ENCODE data around the gene PALM. TPM values are rescaled to one million over a fixed set of nuclear protein-coding genes. Genes with fewer than 3 reads are reported as not detected.
A peak's percentile ranks its signal among the peaks of the same experiment; 100 is the strongest.
"Not testable (repeated sequence)": the region's sequence is repeated elsewhere in the genome, so short reads cannot be mapped to it uniquely, and the experiment has no call there.

Gene PALM
- polyA plus RNA-seq, 2 of the 4 experiments (the other 2 are of a cell fraction): 3.0 to 15.7 TPM

DNA sequence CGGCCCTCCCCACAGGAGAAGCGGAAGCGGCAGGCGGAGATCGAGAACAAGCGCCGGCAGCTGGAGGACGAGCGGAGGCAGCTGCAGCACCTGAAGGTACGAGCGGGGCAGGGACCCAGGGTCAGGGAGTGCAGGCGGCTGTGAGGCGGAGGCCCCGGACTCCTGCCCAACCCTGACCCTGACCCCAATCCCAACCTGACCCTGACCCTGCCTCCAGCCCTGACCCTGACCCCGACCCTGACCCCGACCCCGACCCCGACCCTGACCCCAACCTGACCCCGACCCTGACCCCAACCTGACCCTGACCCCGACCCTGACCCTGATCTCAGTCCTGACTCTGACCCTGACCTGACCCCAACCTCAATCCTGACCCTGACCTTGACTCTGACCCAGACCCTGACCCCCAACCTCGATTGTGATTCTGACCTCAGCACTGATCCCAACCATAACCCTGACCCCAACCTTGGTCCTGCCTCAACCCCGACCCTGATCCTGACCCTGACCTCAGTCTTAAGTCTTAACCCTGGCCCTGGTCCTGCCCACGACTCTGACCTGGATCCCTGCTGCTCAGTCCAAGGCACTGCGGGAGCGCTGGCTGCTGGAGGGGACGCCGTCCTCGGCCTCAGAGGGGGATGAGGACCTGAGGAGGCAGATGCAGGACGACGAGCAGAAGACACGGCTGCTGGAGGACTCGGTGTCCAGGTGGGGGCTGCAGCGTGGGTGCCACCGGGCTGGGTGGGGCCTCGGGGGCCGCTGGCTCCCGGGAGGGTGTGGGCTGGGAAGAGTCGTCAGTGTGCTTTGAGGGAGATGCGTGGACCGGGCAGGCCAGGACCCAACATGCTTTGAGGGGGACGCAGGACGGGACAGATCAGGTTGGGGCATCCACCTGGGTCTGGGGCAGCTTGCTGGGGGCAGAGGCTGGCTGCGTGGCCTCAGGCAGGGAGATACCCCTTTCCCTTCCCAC lies 18.5 kb downstream of the PALM start (continued):
- no peak for TF ChIP-seq CHD4 (IDR thresholded peaks at IDR 0.05; ENCODE audit: borderline replicate concordance)
- TF ChIP-seq RCOR1 (IDR thresholded peaks at IDR 0.05; ENCODE audit: low read depth, low read length): no peak
- TF ChIP-seq, protein P1, sequence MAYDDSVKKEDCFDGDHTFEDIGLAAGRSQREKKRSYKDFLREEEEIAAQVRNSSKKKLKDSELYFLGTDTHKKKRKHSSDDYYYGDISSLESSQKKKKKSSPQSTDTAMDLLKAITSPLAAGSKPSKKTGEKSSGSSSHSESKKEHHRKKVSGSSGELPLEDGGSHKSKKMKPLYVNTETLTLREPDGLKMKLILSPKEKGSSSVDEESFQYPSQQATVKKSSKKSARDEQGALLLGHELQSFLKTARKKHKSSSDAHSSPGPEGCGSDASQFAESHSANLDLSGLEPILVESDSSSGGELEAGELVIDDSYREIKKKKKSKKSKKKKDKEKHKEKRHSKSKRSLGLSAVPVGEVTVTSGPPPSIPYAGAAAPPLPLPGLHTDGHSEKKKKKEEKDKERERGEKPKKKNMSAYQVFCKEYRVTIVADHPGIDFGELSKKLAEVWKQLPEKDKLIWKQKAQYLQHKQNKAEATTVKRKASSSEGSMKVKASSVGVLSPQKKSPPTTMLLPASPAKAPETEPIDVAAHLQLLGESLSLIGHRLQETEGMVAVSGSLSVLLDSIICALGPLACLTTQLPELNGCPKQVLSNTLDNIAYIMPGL (CRISPR knock-in tag; IDR thresholded peaks at IDR 0.05; ENCODE audit: borderline replicate concordance): no peak

DNA sequence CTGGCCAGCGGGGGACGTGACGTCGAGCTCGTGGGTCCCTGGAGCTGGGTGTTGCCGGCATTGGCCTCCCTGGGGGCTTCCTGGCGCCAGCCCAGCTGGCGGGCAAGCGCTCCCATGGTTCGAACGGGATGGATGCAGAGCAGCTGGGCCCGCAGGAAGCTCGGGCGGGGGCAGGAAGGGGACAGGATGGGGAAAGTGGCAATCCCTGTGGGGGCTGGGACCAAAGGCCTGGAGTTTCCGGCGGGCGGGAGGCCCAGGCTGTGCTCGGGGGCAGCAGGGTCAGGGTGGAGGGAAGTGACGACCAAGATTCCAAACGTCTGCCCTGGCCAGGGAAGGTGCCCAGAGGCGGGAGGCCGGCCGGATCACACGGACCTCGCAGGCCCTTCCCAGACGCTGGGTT lies 19.3 kb downstream of the PALM start:
- Histone ChIP-seq H3K4me3 (no peak overlapping the region), H3K4me2 (no peak overlapping the region), H3K4me1 (no peaks in the 10 kb centered on the region), H3K9me3 (no peaks in the 10 kb centered on the region), H3K27ac (no peak overlapping the region)
- ChIA-PET CTCF (interaction anchor here (1.0 to 1.4 kb wide), 2 partner anchors 20 to 28 kb away, joined by 3 to 5 read pairs; no protein-coding TSS in a partner anchor), POLR2A (interaction anchor here (0.6 kb wide), 1 partner anchor 40 kb away, joined by 3 read pairs; no protein-coding TSS in a partner anchor)
- ATAC-seq (no peak), FAIRE-seq (no peak), DNase-seq (ENCODE audit: low read depth in 1 of 2, low spot score in 1 of 2) (no peak)
- no peak for TF ChIP-seq KDM5A (IDR thresholded peaks at IDR 0.05)
- no peak for TF ChIP-seq KDM1A (IDR thresholded peaks at IDR 0.05; ENCODE audit: low read depth)
- no peak for TF ChIP-seq HOXA7 (CRISPR knock-in tag; IDR thresholded peaks at IDR 0.05)
- no peak for TF ChIP-seq JUNB (IDR thresholded peaks at IDR 0.05)
- no peak for TF ChIP-seq RCOR1 (IDR thresholded peaks at IDR 0.05; ENCODE audit: low read depth, low read length)
- TF ChIP-seq RNF2 (IDR thresholded peaks at IDR 0.05; ENCODE audit: borderline replicate concordance, low read depth): no peak
- TF ChIP-seq MYC (IDR thresholded peaks at IDR 0.05; ENCODE audit: borderline replicate concordance, low read length): no peak
- TF ChIP-seq BHLHE40 (IDR thresholded peaks at IDR 0.05; ENCODE audit: low read depth, low read length): no peak
- WGBS (ENCODE audit: missing lambda C conversion rate): 87% methylated on average over 22 of the region's 26 CpGs

- FAIRE-seq; ATAC-seq; H3K4me3 ChIP-seq; H3K9me3 ChIP-seq; H3K4me1 ChIP-seq; H3K27ac ChIP-seq; H3K4me2 ChIP-seq; DNase-seq (ENCODE audit: low read depth in 1 of 2, low spot score in 1 of 2): not testable (repeated sequence)
- WGBS (ENCODE audit: missing lambda C conversion rate): 94% methylated on average over 14 of the region's 15 CpGs
- ChIA-PET POLR2A (interaction anchor here (0.7 kb wide), 1 partner anchor 24 kb away, joined by 8 read pairs; no protein-coding TSS in a partner anchor), CTCF (interaction anchor here (1.2 to 1.3 kb wide), 2 partner anchors 52 to 66 kb away, joined by 3 read pairs; no protein-coding TSS in a partner anchor)
Measured at GRCh38 chr19:729564-729963, 20.8 kb downstream of the PALM start.

DNA sequence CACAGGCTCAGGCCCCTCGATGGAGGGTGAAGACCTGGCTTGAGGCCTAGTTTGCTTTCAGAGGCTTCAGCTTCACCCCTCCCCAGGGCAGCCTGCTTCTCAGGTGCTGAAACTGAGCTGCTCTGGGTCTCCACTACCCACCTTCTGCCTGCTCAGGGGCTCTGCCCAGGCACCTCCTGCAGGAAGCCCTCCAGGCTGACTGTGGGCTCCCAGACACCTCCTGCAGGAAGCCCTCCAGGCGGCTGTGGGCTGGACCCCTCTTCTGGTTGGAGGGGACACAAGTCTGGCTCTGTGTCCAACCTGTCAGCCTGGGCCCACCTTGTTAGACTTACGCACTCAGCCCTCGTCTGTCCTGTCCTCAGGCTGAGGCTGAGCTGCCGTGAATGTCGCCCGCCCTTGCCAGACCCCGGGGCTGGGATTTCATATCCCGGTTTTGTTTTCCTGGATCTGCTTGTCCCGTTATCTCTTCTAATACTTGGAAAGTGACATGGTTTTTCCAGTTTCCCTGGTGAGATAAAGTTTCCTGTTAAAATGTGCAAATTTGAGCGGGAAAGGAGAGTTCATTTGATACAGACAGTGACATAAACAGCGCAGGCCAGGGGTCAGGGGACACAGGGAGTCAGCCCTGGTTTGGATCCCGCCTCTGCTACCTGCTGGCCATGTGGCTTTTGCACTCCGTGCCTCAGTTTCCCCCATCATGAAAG lies 21.4 kb downstream of the PALM start:
- POLR2A ChIA-PET: interaction anchor here (0.7 kb wide), 1 partner anchor 24 kb away, joined by 8 read pairs; no protein-coding TSS in a partner anchor
- DNase-seq (ENCODE audit: low read depth in 1 of 2, low spot score in 1 of 2): no peak
- peak; percentile 76 for TF ChIP-seq ZFP36 (IDR thresholded peaks at IDR 0.05; ENCODE audit: borderline replicate concordance, partially characterized antibody)
- TF ChIP-seq POLR2A (IDR thresholded peaks at IDR 0.05; ENCODE audit: low read length): no peak
- no peak for TF ChIP-seq HOXA7 (CRISPR knock-in tag; IDR thresholded peaks at IDR 0.05)
- TF ChIP-seq RCOR1 (IDR thresholded peaks at IDR 0.05; ENCODE audit: low read depth, low read length): no peak
- H3K4me1 ChIP-seq: 0 out of 3 replicates have a peak, but pooled peaks cover 4% of the 10 kb centered on the region
- FAIRE-seq: no peak
- 86% methylated on average over 13 of the region's 14 CpGs for WGBS (ENCODE audit: missing lambda C conversion rate)
- no peak overlapping the region for H3K27ac ChIP-seq
- CTCF ChIA-PET: interaction anchor here (0.9 to 1.4 kb wide), 5 partner anchors 31 to 142 kb away, joined by 3 read pairs; no protein-coding TSS in a partner anchor
- no peaks in the 10 kb centered on the region for H3K9me3 ChIP-seq
- H3K4me2 ChIP-seq: no peak overlapping the region
- no peak overlapping the region for H3K4me3 ChIP-seq
- ATAC-seq: 0 out of 6 replicates have a peak, but pooled peaks of 1 of the 2 experiments have one; percentile 17

Measured in A549 (cell line).